ENCODE results near the gene CRISP3.

GRCh38 chr6:49787176-49787575 lies 43.0 kb upstream of the CRISP3 start, which contains the start of gene PGK2:
- TF ChIP-seq CTCF (IDR thresholded peaks at IDR 0.05) = no peak
- no peak for TF ChIP-seq POLR2A (IDR thresholded peaks at IDR 0.05)

Data from stomach (tissue), 4 donors.